HEK293T (cell line): Measurements from ENCODE around the gene AGRP.

Experiments
- BHLHE40 ChIP-seq: fragments of 450-650 bp; IDR thresholded peaks from 2 replicates; pipeline ENCODE4 v1.6.1; 2016; ENCODE audit warnings: mild to moderate bottlenecking, moderate library complexity, borderline replicate concordance
- CTBP1 ChIP-seq: fragments of 450-650 bp; IDR thresholded peaks from 2 replicates; pipeline ENCODE4 v1.6.1; 2016; ENCODE audit warnings: borderline replicate concordance
- ELF4 ChIP-seq: fragments of 450-650 bp; IDR thresholded peaks from 2 replicates; pipeline ENCODE4 v1.6.1; 2017; ENCODE audit warnings: antibody characterized with exemption
- FOXK2 ChIP-seq: fragments of 450-650 bp; IDR thresholded peaks from 2 replicates; pipeline ENCODE4 v1.6.1; 2016; ENCODE audit warnings: mild to moderate bottlenecking
- FOXM1 ChIP-seq: fragments of 450-650 bp; IDR thresholded peaks from 2 replicates; pipeline ENCODE4 v1.6.1; 2017; ENCODE audit warnings: mild to moderate bottlenecking, borderline replicate concordance
- HDGF ChIP-seq: fragments of 450-650 bp; IDR thresholded peaks from 2 replicates; pipeline ENCODE4 v1.6.1; 2017; ENCODE audit warnings: antibody characterized with exemption, borderline replicate concordance
- L3MBTL2 ChIP-seq: fragments of 450-650 bp; conservative IDR thresholded peaks from 2 replicates; pipeline ENCODE4 v1.6.1; 2016; ENCODE audit warnings: mild to moderate bottlenecking
- LEF1 ChIP-seq: fragments of 450-650 bp; IDR thresholded peaks from 2 replicates; pipeline ENCODE4 v1.6.1; 2017; ENCODE audit warnings: mild to moderate bottlenecking, borderline replicate concordance
- NFRKB ChIP-seq: fragments of 450-650 bp; IDR thresholded peaks from 2 replicates; pipeline ENCODE4 v1.6.1; 2016; ENCODE audit warnings: mild to moderate bottlenecking, moderate library complexity
- SP1 ChIP-seq: fragments of 450-650 bp; IDR thresholded peaks from 2 replicates; pipeline ENCODE4 v1.6.1; 2017
- SUZ12 ChIP-seq: fragments of 450-650 bp; IDR thresholded peaks from 2 replicates; pipeline ENCODE4 v1.6.1; 2016; ENCODE audit warnings: mild to moderate bottlenecking
- TARDBP ChIP-seq: fragments of 450-650 bp; IDR thresholded peaks from 2 replicates; pipeline ENCODE4 v1.6.1; 2016
- ZNF384 ChIP-seq: fragments of 450-650 bp; IDR thresholded peaks from 2 replicates; pipeline ENCODE4 v1.6.1; 2016
- TF ChIP-seq, protein P1 (sequence below): fragments of 450-650 bp; IDR thresholded peaks from 2 replicates; pipeline ENCODE4 v1.6.1; 2016

DNA sequence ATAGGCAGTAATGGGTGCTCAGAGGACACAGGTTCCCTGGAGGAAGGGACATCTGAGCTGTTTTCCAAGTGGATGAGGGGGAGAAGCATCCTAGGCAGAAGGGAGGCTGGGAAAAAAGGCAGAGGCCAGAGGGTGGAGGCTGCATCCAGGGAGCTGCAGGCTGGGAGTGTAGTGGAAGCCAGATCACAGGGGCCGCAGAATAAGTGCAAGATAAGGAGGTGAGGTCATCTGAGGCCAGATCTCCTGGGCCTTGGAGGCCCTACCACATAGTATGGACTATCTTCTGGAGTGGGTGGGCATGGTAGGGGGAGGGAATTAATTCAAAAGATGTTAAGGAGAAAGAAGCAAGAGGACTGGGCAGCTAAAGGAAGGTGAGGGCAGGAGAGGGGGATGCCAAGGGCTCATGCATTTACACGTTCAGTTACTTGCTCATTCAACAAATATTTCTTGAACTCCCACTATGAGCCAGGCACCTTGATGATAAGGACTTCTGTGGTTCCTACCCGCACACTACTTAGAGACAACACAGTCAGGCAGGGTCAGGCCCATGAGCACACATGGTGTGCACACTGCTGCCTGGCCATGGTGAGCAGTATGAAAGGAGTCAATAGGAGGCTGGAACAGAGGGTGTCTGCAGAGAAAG lies 42.9 kb upstream of the AGRP start:
- TF ChIP-seq BHLHE40 = no peak
- TF ChIP-seq SP1 = no peak
- TF ChIP-seq SUZ12 = no peak
- no peak for TF ChIP-seq ELF4
- TF ChIP-seq HDGF = no peak
- no peak for TF ChIP-seq ZNF384
- TF ChIP-seq FOXK2 = no peak
- TF ChIP-seq FOXM1 = no peak
- TF ChIP-seq, protein P1, sequence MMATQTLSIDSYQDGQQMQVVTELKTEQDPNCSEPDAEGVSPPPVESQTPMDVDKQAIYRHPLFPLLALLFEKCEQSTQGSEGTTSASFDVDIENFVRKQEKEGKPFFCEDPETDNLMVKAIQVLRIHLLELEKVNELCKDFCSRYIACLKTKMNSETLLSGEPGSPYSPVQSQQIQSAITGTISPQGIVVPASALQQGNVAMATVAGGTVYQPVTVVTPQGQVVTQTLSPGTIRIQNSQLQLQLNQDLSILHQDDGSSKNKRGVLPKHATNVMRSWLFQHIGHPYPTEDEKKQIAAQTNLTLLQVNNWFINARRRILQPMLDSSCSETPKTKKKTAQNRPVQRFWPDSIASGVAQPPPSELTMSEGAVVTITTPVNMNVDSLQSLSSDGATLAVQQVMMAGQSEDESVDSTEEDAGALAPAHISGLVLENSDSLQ = no peak
- TF ChIP-seq LEF1 = no peak
- TF ChIP-seq TARDBP = no peak
- TF ChIP-seq L3MBTL2 = no peak
- no peak for TF ChIP-seq NFRKB
- no peak for TF ChIP-seq CTBP1
